Esophagus muscularis mucosa (tissue), 4 donors: ENCODE measurements around the gene INO80C.

ENCODE experiments used
- CTCF ChIP-seq, 3 experiments: fragments of 200-600 bp in 2 of 3; fragments of 450-650 bp in 1 of 3; sonication (generic) in 2 of 3; IDR thresholded peaks; one replicate each; pipeline ENCODE4 v1.5.1; 2017 to 2019; ENCODE audit warnings: antibody characterized with exemption in 3 of 3, mild to moderate bottlenecking in 2 of 3, moderate library complexity in 1 of 3
- EP300 ChIP-seq: sonication (generic); formaldehyde crosslinking; IDR thresholded peaks from one replicate; pipeline ENCODE4 v1.6.1; 2017; ENCODE audit warnings: antibody characterized with exemption
- POLR2A ChIP-seq: fragments of 450-650 bp; IDR thresholded peaks from one replicate; pipeline ENCODE4 v1.6.1; 2017; ENCODE audit warnings: antibody characterized with exemption, moderate library complexity, mild to moderate bottlenecking, low read depth
- POLR2AphosphoS5 ChIP-seq, 2 donors: sonication (generic); formaldehyde crosslinking; IDR thresholded peaks; one replicate each; pipeline ENCODE4 v1.6.1; 2017; ENCODE audit warnings: antibody characterized with exemption in 2 of 2

GRCh38 chr18:35511833-35512232, 14.1 kb upstream of the INO80C start:
- TF ChIP-seq CTCF (IDR thresholded peaks at IDR 0.05): peak in 1 of 3 experiments; percentile 12
- no peak for TF ChIP-seq POLR2AphosphoS5 (IDR thresholded peaks at IDR 0.05)
- no peak for TF ChIP-seq POLR2A
- no peak for TF ChIP-seq EP300
